GM19467 (cell line): ENCODE measurements around the gene CYTH1.
A peak's percentile ranks its signal among the peaks of the same experiment; 100 is the strongest.

Experiments used
- ATAC-seq: cut with Tn5 transposase; IDR thresholded peaks from one replicate; pipeline ENCODE4 v1.9.1; 2021; ENCODE audit warnings: mild to moderate bottlenecking, moderate library complexity; ENCODE audit not compliant: unreplicated experiment

The CYTH1 gene

GRCh38 chr17:78658281-78658785 is 123.7 kb downstream of the CYTH1 start:
- no peak for ATAC-seq

GRCh38 chr17:78655251-78655940 is 126.7 kb downstream of the CYTH1 start:
- ATAC-seq: no peak

GRCh38 chr17:78654325-78654724 is 127.7 kb downstream of the CYTH1 start:
- no peak for ATAC-seq

- no peak for ATAC-seq
These were observed 128.7 kb downstream of the CYTH1 start for GRCh38 chr17:78653382-78653781.

GRCh38 chr17:78652913-78653312 is 129.2 kb downstream of the CYTH1 start:
- ATAC-seq: no peak

- no peak for ATAC-seq
These were observed 130.0 kb downstream of the CYTH1 start for GRCh38 chr17:78652024-78652423.

GRCh38 chr17:78651554-78651953 is 130.5 kb downstream of the CYTH1 start:
- ATAC-seq: no peak

GRCh38 chr17:78650093-78650715 is 131.9 kb downstream of the CYTH1 start:
- ATAC-seq: no peak

GRCh38 chr17:78648293-78648692 is 133.8 kb downstream of the CYTH1 start:
- ATAC-seq: no peak

- no peak for ATAC-seq
These were observed 135.0 kb downstream of the CYTH1 start for GRCh38 chr17:78647032-78647431.

- peak; percentile 59 for ATAC-seq
These were observed 136.4 kb downstream of the CYTH1 start for GRCh38 chr17:78645421-78646295.

GRCh38 chr17:78644931-78645351 is 137.1 kb downstream of the CYTH1 start:
- ATAC-seq: no peak

GRCh38 chr17:78644224-78644623 is 137.8 kb downstream of the CYTH1 start:
- ATAC-seq: no peak

GRCh38 chr17:78643326-78643725 is 138.7 kb downstream of the CYTH1 start:
- no peak for ATAC-seq

GRCh38 chr17:78642707-78643106 is 139.4 kb downstream of the CYTH1 start:
- ATAC-seq: no peak

- ATAC-seq: no peak
These were observed 140.4 kb downstream of the CYTH1 start for GRCh38 chr17:78641666-78642065.

- no peak for ATAC-seq
These were observed 140.8 kb downstream of the CYTH1 start for GRCh38 chr17:78641243-78641642.

- no peak for ATAC-seq
These were observed 141.4 kb downstream of the CYTH1 start for GRCh38 chr17:78640700-78641099.

GRCh38 chr17:78637643-78638420 is 144.2 kb downstream of the CYTH1 start:
- ATAC-seq: no peak

- ATAC-seq: no peak
These were observed 144.9 kb downstream of the CYTH1 start for GRCh38 chr17:78637146-78637545.

GRCh38 chr17:78634154-78634553 is 147.9 kb downstream of the CYTH1 start:
- ATAC-seq: no peak
